ENCODE measurements around the gene ALCAM.
"Not testable (repeated sequence)": the region's sequence is repeated elsewhere in the genome, so short reads cannot be mapped to it uniquely, and the experiment has no call there.

The ALCAM gene

GRCh38 chr3:105603516-105603915 lies 236.8 kb downstream of the ALCAM start:
- not testable (repeated sequence) for DNase-seq

DNA sequence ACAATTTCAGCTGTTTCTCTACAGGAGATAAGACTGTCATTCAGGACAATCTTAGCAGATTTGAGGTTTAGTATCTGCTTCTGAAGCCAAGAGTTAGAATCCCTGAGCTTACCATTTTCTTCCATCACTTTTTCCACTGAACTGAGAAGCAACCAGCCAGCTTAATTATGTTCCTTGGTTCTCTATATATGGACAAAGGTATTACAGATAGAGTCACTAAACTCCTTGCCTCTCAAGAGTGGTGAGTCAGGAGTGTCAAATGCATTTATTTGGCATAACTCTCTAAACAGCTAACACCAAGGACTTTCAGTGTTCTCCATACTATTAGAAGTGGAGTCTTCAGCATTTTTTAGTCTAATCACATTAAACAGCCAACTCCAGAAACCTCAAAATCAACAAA lies 239.3 kb downstream of the ALCAM start:
- DNase-seq: no peak

- no peak for DNase-seq
These were observed 241.9 kb downstream of the ALCAM start for GRCh38 chr3:105608623-105609022.

DNA sequence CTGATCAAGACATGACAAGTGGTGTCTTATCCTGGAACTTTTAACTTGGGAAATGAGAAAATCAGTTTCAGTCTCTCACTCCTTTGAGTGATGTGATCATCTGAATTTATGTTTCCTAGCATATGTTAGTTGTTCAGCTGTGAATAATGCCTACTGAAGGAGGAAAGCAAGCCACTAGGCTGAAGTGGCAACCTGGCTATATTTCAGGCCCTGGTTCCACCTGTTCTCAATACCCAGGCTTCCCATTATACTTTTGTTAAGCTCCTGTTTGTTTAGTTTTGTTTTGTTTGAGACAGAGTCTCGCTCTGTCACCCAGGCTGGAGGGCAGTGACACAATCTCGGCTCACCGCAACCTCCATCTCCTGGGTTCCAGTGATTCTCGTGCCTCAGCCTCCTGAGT lies 243.8 kb downstream of the ALCAM start:
- no peak for DNase-seq

DNA sequence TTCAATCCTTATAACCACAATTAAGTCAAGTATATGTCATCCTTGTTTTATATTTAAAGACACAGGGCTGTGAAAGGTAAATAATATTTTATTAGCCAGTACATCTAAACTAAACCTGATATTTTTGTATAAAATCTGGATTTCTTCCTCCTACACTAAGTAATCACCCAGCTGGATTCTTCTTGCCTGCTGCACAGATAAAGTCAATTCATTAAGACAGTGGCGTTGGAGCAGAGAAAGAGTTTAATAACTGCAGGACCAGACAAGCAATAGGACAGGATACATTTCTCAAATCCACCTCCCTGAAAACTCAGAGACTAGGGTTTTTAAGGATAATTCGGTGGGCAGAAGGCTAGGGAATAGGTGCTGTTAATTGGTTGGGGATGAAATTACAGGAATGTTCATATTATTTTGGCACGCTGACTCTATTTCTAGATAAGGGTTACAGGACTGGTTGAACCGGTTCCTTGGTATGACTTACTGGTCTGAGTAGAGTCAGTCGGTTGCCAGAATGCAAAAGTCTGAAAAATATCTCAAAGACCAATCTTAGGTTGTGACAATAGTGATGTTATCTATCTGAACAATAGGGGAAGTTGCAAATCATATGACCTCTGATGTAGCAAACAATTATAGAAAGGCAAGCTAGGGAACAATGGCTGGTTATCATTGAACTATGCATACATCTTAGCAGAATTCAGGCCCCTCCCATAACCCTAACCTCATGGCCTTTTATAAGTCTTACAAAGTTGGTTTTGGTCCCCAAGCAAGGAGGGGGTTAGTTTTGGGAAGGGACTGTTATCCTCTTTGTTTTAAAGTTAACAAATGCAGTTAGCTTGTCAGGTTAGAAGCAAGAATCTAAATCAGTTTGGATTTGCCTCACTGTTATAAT lies 244.8 kb downstream of the ALCAM start:
- DNase-seq: no peak

DNA sequence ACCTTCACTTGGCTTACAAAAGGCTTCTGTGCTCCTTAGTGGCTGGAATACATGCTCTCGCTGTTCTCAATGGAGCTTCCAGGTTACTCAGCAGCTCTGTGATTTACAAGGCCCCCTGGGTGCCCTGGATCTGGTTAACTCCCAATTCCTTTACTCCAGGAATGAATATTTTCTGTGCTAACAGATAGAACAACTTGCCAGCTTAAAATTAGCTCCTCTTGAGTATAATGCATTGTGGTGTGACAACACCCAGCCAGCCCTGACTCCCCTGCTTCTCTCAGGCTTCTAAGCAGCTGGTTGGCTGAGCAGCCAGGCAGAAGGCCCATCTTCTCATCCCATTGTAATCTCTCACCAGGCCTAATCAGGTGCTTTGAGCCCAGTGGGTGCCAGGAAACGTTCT lies 246.4 kb downstream of the ALCAM start:
- no peak for DNase-seq

- DNase-seq: no peak
These were observed 247.8 kb downstream of the ALCAM start for GRCh38 chr3:105614288-105615030.

DNA sequence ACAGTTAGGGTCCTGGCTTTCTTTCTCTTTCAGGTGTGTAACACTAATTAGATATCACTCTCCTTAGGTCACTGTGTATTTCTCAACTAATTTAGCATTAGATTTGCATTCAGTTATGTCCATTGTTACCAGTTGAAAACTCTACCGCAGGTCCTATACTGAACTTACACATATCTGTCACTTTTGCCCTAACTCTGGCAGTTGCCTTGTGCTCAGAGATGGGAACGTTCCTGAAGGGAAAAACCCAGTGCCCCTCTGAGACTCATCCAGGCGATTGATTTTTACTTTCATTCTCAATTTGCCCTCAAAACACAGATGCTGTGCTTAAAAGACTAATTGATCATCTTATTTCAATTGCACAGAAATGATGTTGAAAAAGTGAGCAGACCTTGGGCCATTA lies 249.1 kb downstream of the ALCAM start:
- no peak for DNase-seq

- no peak for DNase-seq
These were observed 249.8 kb downstream of the ALCAM start for GRCh38 chr3:105616374-105617121.

GRCh38 chr3:105618556-105618955 lies 251.8 kb downstream of the ALCAM start:
- no peak for DNase-seq

DNA sequence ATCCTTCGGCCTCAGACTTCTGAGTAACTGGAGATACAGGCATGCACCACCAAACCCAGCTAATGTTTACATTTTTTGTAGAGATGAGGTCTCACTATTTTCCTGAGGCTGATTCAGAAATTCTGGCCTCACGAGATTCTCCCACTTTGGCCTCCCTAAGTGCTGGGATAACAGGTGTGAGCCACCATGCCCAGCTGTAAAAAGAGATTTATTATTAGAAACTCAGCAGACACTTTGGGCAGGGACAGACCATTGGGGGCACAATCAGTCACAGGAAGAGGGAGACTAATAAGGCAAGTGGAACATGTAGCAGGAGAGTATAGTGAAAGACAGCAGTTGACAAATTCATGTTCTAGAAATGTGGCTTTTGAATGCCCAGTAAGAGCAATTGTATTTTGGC lies 252.9 kb downstream of the ALCAM start:
- DNase-seq: no peak

DNA sequence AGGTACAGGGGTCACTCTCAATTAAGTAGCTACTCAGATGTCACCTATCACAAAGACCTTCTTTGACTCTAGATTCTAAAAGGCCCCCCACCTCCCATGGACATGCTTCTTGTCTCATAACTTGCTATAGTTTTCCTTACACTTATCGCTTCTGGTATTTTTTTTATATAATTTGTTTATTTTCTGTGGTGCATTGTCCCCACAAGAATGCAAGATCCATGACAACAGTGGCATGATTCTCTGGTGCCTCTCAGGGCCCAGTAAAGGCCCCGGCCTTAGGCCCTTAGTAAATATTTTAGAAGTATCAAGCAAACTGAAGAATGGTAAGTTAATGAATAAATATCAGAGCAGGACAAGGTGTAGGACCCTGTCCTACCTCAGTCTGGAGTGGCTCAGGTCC lies 253.5 kb downstream of the ALCAM start:
- no peak for DNase-seq

DNA sequence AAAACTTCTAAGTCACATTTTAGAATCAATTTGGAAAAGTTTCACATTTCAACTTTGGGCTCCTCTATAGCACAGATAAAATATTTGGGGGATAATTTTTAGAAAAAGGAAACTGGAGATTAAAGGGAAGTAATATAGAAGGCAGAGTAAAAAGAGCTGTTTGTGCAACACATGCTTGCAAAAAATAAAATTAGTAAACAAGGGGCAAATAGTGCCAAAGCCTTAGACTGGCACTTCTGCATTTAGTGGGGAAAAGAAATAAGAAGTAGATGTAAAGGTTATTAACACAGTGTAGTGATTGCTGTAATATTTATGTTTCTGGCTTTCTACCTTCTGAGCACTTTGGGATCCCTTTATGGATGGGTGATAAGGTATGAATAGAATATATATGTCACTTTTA lies 255.5 kb downstream of the ALCAM start:
- DNase-seq: no peak

All from activated CD8-positive, alpha-beta memory T cell treated with anti-CD3 and anti-CD28 coated beads, Interleukin-2, amount 50 U/mL, for 4 hours (primary cell).